Measurements from ENCODE around the gene LRRC4C. TPM values are rescaled to one million over a fixed set of nuclear protein-coding genes. Genes with fewer than 3 reads are reported as not detected.

The LRRC4C gene
- total and polyA plus RNA-seq, 7 donors, result 0.98 to 5.4 (median 3.0) TPM; not detected in 1

DNA sequence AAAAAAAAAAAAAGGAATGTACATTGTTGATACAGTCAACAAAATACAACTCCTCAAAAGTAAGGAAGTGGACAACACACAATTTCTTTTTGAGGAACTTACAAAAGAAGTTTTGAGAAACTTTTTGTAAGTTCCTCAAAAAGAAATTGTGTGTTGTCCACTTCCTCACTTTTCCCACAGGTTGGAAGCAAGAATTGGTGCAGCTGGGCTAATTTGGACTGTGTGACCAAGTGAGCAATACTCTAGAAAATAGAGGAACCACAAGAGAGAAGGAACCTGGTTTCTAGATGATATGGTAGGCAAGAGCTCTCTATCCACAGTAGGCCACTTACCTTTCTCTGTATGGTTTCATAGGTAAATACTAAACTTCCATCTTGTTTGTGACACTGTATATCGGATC is 1053.8 kb downstream of the LRRC4C start:
- TF ChIP-seq POLR2A (IDR thresholded peaks at IDR 0.05), result no peak
- TF ChIP-seq, protein P1, sequence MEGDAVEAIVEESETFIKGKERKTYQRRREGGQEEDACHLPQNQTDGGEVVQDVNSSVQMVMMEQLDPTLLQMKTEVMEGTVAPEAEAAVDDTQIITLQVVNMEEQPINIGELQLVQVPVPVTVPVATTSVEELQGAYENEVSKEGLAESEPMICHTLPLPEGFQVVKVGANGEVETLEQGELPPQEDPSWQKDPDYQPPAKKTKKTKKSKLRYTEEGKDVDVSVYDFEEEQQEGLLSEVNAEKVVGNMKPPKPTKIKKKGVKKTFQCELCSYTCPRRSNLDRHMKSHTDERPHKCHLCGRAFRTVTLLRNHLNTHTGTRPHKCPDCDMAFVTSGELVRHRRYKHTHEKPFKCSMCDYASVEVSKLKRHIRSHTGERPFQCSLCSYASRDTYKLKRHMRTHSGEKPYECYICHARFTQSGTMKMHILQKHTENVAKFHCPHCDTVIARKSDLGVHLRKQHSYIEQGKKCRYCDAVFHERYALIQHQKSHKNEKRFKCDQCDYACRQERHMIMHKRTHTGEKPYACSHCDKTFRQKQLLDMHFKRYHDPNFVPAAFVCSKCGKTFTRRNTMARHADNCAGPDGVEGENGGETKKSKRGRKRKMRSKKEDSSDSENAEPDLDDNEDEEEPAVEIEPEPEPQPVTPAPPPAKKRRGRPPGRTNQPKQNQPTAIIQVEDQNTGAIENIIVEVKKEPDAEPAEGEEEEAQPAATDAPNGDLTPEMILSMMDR (IDR thresholded peaks at IDR 0.05), result no peak
- TF ChIP-seq POLR2AphosphoS5 (IDR thresholded peaks at IDR 0.05), result no peak
- no peak for TF ChIP-seq EP300 (IDR thresholded peaks at IDR 0.05)

DNA sequence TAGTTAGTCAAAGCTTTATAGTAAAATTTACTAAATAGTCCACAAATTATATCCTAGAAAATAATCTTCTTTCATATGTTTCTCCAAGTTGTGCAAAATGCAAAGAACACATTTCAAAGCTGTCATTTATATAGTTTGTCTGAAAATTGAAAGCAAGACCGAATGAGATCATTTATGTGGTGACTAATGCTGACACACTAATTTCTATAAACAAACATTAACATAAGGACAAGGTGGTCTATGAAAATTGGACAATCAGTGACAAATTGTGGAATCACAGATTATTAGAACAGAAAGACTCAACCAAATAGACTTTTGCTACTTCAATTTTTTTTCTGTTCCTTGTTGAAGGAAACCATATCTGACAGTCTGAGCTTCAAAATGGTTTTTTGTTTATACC is 1056.1 kb downstream of the LRRC4C start:
- no peaks in the 10 kb centered on the region for H3K4me1 ChIP-seq

More for the DNA sequence above, 1053.8 kb downstream of the LRRC4C start:
- H3K4me3 ChIP-seq, result no peak overlapping the region
- no peaks in the 10 kb centered on the region for H3K27me3 ChIP-seq
- 85 to 91% methylated on average over 1 of the region's 1 CpG for WGBS, 2 donors
- H3K27ac ChIP-seq, result no peak overlapping the region
- H3K36me3 ChIP-seq, result no peaks in the 10 kb centered on the region
- no peak for DNase-seq
- H3K9me3 ChIP-seq, result no peaks in the 10 kb centered on the region
- H3K4me1 ChIP-seq, result no peaks in the 10 kb centered on the region
- intact Hi-C loops (cut with DNase I), result no loop called here

DNA sequence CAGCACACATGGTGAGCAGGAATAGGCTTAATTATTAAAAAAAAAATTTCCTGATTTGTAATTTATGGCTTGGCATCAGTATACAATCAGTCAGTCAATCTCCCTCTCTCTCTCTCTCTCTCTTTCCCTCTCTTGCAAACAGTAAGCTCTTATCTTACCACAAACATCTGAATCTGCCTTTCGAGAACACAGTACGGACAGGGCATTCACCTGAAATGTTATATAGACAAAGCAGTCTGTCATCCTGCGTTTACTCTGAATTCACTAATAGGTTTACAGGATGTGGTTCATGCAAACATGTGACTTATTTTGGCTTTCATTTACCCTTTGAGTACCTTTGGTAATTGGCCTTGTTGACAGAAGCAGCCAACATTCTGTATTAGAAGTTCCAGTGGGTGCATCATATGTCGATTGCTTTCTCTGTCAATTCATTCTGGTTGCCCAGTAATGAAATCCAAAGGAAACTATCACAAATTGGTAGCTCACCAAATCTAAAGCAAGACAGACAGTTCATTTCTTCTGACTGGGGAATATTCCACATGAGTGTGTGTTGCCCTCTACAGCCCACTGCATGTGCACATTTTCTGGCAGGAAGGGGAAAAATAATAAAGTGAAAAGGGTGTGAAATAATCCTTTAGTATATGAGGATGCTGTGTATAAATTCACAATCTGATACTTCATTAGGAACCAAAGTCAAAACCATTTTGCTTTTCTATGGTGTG is 1058.2 kb downstream of the LRRC4C start:
- Histone ChIP-seq H3K4me1 (no peaks in the 10 kb centered on the region), H3K27ac (no peak overlapping the region), H3K9me3 (no peaks in the 10 kb centered on the region), H3K4me3 (no peak overlapping the region), H3K36me3 (no peaks in the 10 kb centered on the region), H3K27me3 (no peaks in the 10 kb centered on the region)
- 31 to 35% methylated on average over 4 of the region's 4 CpGs for WGBS, 2 donors
- intact Hi-C loops (cut with DNase I), result no loop called here
- no peak for DNase-seq
- TF ChIP-seq EP300 (IDR thresholded peaks at IDR 0.05) (no peak), POLR2AphosphoS5 (IDR thresholded peaks at IDR 0.05) (no peak), POLR2A (IDR thresholded peaks at IDR 0.05) (no peak)
- TF ChIP-seq, protein P1 (IDR thresholded peaks at IDR 0.05), result no peak

More for the DNA sequence above, 1056.1 kb downstream of the LRRC4C start:
- H3K9me3 ChIP-seq, result no peaks in the 10 kb centered on the region
- H3K36me3 ChIP-seq, result no peaks in the 10 kb centered on the region
- H3K4me3 ChIP-seq, result no peak overlapping the region
- WGBS, 2 donors, result 22 to 61% methylated on average over 1 of the region's 1 CpG
- DNase-seq, result no peak
- intact Hi-C loops (cut with DNase I), result no loop called here
- no peak for TF ChIP-seq EP300 (IDR thresholded peaks at IDR 0.05)
- TF ChIP-seq POLR2AphosphoS5 (IDR thresholded peaks at IDR 0.05), result no peak
- no peak for TF ChIP-seq POLR2A (IDR thresholded peaks at IDR 0.05)
- TF ChIP-seq, protein P1 (IDR thresholded peaks at IDR 0.05), result no peak
- H3K27me3 ChIP-seq, result no peaks in the 10 kb centered on the region
- H3K27ac ChIP-seq, result no peak overlapping the region

DNA sequence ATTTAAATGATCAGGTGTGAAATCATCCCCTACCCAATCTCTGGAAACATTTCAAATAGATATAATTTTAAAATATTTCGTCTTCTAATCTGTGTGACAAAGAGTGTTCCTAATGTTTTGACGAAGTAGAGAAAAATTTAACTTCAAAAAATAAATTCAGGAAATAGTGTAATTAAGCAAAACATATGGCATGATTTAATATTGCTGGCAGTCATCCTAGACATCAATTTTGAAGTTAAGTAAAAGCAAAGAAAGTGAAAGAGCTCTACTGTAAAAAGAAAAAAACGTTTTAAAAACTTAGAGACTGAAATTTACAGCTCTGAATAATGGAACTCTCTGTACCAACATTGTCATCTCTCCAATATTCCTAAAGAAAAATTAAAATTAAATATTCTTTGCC is 1062.3 kb downstream of the LRRC4C start:
- no peak overlapping the region for H3K27ac ChIP-seq
- TF ChIP-seq, protein P1 (IDR thresholded peaks at IDR 0.05), result no peak
- TF ChIP-seq POLR2AphosphoS5 (IDR thresholded peaks at IDR 0.05) (no peak), EP300 (IDR thresholded peaks at IDR 0.05) (no peak), POLR2A (IDR thresholded peaks at IDR 0.05) (no peak)
- 50 to 52% methylated on average over 3 of the region's 3 CpGs for WGBS, 2 donors
- no peaks in the 10 kb centered on the region for H3K9me3 ChIP-seq
- H3K4me1 ChIP-seq, result no peaks in the 10 kb centered on the region
- no peak overlapping the region for H3K4me3 ChIP-seq
- no peaks in the 10 kb centered on the region for H3K36me3 ChIP-seq
- intact Hi-C loops (cut with DNase I), result no loop called here
- no peak for DNase-seq
- H3K27me3 ChIP-seq, result no peaks in the 10 kb centered on the region

GRCh38 chr11:40393511-40393910 is 1065.9 kb downstream of the LRRC4C start:
- Histone ChIP-seq H3K36me3 (no peaks in the 10 kb centered on the region), H3K27ac (no peak overlapping the region), H3K9me3 (no peaks in the 10 kb centered on the region), H3K27me3 (no peaks in the 10 kb centered on the region), H3K4me1 (no peaks in the 10 kb centered on the region), H3K4me3 (no peak overlapping the region)
- TF ChIP-seq POLR2AphosphoS5 (IDR thresholded peaks at IDR 0.05) (no peak), POLR2A (IDR thresholded peaks at IDR 0.05) (no peak), EP300 (IDR thresholded peaks at IDR 0.05) (no peak)
- TF ChIP-seq, protein P1 (IDR thresholded peaks at IDR 0.05), result no peak
- WGBS, 2 donors, result 79 to 92% methylated on average over 3 of the region's 3 CpGs
- intact Hi-C loops (cut with DNase I), result no loop called here
- no peak for DNase-seq
